Raji (cell line): ENCODE measurements around the gene MACROD2.

Experiments used
- POLR2A ChIP-seq: IDR thresholded peaks from 2 replicates; pipeline ENCODE4 v1.6.1; 2011; ENCODE audit warnings: low read depth, low read length, control low read depth; ENCODE audit not compliant: insufficient read depth

Gene MACROD2

DNA sequence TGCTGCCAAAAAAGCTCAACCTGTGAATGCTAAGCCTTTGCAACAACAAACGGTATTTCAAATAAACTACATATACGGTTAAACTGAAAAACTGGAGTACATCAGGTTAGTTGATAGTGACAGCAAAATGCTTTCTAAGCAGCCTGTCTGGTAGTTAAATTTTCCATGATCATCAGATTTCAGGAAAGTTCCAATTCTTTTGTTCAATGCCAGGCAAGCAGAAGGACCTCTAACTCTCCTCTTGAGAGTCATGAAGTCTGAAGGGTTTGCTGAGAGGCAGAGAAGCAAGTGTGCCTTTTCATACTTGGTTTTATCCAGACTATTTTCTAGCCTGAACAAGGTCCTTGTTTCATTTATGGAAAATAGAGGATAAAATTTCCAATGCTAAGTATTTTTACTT, 337.6 kb downstream of the MACROD2 start:
- TF ChIP-seq POLR2A = no peak

DNA sequence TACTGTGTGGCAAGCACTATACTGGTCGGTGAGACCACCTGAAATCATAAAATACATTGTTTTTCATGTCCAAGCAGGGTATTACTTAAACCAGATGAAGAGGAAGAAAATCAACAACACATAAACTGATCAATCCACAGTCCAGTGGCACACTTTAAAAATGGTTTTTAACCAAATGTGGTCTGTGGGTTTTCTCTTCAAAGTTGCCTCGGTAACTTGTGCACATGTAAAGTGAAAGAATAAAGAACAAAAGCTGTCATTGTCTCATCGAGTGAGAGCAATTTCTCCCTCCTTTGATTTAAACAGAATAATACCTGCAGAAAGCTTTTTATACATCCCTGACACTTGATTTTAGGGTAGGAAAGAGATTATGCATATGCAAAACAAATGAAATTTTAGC, 338.4 kb downstream of the MACROD2 start:
- no peak for TF ChIP-seq POLR2A

DNA sequence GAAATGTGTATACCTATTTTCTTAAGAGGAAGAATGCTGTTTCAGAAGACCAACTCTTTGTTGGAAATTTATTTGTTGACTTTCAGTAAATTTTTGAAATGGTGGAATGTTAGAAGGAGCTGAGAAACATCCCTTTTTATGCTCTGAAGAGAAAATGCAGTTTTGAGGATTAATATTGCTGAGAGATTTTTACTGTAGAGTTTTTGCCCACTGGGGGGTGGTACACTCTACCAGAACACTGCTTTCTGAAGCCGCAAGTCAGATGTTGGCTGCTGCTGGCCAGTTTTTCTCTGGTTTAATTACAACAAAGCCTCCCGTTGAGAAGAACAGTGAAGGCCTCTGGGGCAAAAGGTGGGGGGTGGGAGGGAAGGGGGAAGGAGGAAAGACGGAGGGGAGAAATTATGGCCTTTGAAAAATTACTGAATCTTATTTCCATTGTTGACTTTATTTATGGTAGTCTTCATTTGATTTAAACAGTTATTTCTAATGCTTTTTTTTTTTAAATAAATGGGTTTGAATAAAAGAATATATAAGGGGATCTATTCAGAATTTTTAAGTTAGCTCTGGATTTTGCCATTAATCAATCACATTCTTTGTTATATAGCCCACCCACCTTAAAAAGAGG, 339.1 kb downstream of the MACROD2 start:
- no peak for TF ChIP-seq POLR2A

DNA sequence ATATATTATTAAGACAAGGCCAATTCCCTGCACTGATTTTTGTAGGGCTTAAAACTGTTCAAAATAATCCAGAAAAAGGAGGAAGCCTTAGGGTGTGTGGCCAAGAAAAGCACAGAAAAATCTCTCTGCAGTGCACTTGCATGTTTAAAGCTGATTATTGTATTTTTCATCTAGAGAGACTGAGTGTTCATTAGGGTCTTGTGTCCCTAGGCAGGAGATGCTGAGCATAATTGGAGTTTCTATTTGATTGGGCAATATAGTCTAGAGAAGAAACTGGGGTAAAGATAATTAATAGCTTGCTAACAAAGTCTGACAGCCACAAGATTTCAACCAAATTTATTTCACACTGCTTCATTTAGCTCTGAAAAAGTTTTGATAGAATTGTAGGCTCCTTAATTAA, 339.7 kb downstream of the MACROD2 start:
- no peak for TF ChIP-seq POLR2A

DNA sequence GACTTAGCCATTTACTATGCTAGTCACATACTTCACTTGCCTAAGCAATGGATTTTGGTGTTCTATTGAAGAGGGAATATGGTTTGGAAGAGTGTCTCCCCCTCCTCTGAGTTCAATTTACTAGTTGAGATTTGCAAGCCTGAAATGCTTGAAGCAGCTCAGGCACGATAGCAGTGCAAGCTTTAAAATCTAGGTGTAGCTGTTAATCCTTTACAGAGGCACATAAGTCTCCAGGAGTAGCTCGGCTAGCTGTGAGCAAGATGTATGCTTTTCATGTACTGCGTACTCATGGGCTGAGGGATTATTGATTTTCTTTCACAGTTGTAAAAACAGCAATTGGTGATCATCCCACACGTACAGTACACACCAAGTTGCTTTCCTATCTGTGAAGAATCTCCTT, 341.4 kb downstream of the MACROD2 start:
- no peak for TF ChIP-seq POLR2A

DNA sequence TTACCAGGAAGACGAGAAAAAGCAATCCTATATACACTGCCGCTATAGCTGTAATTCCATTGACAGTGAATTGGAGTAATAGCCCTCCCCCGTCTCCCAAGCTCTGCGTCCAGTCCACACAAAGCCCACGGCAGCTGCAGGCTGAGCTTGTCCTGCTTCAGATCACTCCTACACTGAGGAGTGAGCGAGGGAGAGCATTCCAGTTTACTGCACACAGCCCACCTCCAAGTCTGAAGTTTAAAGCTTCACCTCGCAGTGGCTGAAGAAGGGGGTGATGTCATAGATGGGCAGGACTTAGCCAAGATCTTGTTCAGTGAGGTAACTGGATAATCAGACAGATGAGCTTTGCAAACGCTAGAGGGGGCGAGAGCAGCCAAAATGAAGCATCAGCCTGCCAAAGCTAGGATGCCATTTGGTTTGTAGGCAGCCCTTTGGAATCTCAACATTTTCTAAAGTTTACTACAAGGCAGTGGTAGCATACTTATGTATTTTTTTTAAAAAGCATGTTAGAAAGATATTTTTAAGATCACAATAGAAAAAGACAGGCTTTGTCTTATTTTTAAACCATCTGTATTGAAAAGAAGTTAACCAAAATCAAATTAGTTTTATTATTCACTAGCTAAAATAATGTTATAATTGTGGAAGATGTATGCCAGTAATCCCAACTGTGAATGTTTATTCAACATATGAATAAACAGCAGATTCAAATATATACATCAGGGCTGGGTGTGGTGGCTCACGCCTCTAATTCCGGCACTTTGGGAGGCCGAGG, 342.3 kb downstream of the MACROD2 start, which contains the start of gene FLRT3:
FLRT3 (minus strand) TSS at position 213 of the 772 bp plus-strand sequence. CDS start 10,106 bp downstream, outside the sequence.
- no peak for TF ChIP-seq POLR2A

DNA sequence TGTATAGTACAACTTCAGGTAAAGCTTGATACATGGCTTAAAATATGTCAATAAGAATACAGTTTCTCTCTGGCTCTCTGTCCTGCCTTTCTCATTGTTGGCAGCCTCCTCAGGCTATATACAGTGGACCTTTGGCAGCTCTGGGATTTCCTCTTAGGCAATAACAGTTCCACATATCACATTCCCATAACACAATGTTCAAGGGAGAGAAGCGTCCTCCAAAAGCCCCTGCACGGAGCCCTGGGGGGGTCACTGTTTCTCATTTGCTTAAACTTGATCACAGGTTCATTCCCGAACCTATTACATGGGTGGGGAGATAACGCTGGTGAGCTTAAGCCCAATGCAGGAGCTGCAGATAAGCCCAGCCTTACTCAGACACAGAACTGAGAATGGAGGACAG, 346.5 kb downstream of the MACROD2 start:
- TF ChIP-seq POLR2A = no peak

DNA sequence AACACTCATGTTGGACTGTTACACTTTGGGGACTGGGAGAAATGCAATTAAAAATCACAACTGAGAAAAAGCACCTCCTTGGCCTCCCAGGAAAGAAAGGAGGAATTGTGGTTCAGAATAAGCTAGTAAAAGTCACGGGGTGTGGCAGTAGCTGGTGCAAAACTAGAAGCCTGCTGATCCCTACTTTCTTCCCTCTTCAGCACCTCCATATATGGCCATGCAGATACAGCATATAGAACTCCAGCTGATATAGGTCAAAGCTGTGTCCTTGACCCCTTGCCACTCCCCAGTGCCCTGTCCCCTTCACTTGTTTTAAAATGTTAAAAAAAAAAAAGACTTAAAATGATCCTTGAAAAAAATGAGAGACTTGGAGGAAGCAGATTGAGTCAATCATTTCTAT, 347.6 kb downstream of the MACROD2 start:
- TF ChIP-seq POLR2A = no peak

DNA sequence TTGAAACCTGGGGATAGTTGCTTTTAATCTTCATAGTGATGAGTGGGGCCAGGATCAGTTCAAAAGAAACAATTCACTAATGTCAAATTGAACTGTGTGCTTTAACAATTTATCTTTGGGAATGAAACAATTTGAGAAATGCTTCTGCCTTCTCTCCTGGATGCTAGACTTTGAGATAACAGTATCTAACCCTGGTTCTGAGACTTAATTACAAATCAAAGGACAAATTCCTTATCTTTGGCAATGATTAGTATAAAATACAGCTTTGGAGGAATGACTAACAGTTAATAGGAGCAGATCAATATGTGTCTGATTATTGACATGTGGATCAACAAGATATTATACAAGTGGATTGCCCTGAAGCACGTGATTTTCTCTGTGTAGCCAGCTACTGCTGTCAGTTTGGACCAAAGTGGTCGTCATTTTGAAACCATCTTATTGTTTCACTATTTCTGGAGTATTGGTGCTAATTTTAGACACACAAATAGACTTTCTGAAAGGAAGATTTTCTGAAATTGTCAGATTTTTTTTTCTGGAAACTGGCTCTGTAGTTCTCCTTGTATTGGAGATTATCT, 348.3 kb downstream of the MACROD2 start:
- TF ChIP-seq POLR2A = no peak

DNA sequence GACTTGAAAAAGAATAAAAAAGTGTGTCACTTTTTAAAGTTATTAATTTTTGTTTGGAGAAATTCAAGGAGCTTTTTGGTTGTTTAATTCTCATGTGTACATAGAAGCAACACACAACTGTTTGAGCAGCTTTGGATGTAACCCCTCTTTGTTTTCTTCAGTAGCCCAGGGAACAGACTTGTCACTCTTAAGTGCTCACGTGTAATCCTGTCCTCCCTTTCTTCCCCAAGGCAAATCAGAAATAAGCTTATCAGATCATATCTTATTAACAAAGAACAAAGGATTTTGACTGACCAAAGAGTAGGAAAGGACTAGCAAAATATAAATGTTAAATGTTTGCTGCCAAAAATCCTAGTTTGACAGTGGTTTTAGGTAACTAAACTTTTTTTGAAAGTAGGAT, 349.4 kb downstream of the MACROD2 start:
- TF ChIP-seq POLR2A = no peak

DNA sequence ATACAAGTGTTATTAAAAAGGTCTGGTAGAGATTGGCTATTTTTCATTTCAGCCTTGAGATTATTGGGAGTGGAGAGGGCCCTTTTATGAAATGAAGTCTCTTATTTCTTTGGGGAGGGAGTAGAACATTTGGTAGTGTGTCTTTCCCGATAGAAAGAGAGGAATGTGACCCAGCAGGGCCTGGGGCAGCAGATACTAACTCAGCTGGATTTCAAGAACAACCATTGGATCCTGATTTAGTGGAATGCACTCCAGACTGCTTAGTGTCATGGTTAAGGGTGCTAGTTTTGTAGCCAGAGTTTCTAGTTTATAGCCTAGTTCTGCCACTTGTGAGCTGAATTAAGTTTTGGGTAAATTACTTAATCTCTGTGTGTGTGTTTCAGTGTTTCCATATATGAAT, 360.5 kb downstream of the MACROD2 start:
- no peak for TF ChIP-seq POLR2A

DNA sequence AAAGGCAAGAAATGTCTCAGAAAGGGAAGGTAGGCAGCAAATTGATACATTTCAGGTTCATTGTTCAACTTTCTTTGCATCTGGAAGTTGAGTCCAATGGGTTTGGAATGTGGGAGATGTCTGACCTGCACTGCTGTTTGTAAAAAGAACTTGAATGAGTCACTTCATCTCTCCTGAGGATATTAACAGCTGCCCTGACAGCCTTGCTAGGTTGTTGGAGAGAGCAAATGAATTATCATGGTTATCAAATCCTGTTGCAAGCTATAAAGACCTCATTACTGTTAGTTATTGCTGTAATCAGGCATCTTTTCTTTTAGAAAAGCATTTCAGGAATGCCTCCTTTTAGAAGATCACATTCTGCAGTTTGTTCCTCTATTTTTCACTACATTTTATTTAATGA, 365.1 kb downstream of the MACROD2 start:
- TF ChIP-seq POLR2A = no peak

DNA sequence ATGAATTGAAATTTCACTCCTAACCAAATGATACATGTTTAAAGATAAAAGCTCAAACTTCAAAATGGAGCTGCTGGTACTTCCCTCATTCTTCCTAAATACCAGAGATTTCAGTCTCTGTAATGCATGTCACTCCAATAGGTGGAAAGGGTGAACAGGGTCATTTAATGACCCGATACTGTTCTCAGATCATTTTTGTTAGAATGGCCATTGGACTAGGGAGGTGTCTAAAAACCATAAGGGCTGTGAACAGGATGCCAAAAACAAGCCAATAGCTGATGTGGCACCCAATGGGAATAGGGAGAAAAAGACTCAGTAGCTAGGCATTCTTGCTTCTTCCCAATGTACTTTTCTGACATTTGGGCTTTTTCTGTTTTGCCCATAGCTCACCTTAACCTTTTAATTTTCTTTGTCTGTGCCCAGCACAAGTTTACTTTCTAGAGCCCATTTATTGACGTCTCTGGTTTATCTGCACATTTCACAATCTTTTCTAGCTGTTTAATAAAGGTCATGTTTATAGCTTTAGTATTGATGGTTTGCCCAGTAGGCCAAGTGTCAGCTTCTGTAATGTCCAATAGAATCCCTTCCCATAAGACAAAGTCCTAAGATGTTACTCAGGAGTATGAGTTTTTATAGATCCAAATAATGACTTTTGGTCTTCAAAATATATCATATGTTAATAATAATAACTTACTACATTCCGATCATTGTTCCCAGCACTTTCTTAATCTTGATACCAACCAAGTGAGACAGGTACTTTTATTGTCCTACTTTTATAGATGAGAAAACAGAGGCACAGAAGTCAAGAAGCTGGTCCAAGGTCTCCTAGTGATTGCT, 366.4 kb downstream of the MACROD2 start:
- TF ChIP-seq POLR2A = no peak

DNA sequence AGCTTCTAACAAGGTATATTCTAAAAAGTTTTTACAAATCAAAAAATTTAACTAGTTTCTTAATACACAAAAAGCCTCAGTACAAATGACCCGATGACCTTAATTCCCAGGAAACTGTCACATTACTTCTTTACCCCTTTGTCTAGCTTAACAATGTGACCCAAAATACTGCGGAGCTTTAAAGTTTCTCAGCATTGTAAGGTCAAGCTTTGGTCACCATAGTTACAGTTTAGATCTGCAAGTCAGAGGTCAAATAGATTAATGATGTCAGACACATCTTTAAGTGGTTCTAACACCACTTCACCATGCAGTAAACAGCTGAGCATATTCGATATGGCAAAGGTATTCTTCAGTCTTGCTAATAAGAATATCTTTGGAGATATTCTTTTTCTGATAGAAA, 378.9 kb downstream of the MACROD2 start:
- no peak for TF ChIP-seq POLR2A

DNA sequence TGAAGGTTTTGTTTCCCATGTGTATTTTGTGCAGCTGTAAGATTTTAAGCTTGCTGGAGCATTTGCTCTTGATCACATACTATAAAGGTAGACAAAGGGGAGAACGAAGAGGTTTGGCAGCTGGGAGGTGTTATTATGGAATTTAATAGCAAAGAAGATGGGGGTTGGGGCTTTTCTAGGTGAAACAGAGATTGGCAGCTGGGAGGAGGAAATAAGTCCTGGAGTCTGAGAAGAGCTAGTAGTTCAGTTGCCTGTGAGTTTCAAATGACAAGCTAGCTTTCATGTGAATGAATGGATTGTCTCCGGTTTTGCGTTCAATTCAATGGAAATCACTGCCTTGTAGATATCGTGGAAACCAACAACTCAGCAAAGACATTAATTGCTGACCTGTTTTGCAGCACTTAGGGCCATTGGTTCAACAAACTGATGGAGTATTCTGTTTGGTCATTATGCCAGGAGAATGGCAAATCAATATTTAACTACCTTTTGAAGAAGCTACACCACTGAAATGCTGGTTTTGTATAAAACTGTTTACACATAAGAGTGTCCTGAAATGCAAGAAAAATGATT, 380.2 kb downstream of the MACROD2 start:
- TF ChIP-seq POLR2A = no peak
